ENCODE data around the gene PLOD3.
A peak's percentile ranks its signal among the peaks of the same experiment; 100 is the strongest.

The PLOD3 gene

DNA sequence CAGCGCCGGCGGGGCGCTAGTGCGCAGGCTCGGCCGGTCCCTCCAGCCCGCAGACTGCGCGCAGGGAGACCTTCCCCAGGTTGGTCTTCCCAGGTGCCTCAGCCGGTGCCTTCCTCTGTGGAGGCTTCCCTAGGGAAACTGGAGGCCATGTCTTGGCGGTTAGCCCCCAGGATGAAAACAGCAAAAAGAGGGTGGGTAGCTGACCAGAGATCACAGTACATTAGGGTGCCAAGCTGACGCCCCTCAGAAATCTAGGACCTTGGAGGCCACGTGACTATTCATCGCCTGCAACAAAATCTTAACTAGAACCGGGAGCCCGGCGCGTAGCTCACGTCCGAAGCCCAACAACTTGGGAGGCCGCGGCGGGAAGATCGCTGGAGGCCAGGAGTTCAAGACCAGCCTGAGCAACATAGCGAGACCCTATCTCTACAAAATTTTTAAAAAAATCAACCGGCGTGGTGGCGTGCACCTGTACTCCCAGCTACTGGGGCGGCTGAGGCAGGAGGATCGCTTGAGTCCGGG, 27.8 kb upstream of the PLOD3 start:
- no peaks in the 10 kb centered on the region for H3K9me3 ChIP-seq (ENCODE audit: control insufficient read depth, insufficient read depth, low read depth, low read length)
- H3K27me3 ChIP-seq (ENCODE audit: control insufficient read depth, insufficient read depth, low read length), result no peaks in the 10 kb centered on the region
- peak overlapping the region; percentile 87 for H3K9ac ChIP-seq (ENCODE audit: low read length)
- H3K27ac ChIP-seq (ENCODE audit: low read depth, low read length), result no peak overlapping the region; the same call in 1 of the 2 replicates
- peak overlapping the region; percentile 96 for H3K4me3 ChIP-seq (ENCODE audit: low read depth, low read length)
- peaks cover 7% of the 10 kb centered on the region for H3K4me1 ChIP-seq (ENCODE audit: control insufficient read depth, insufficient read depth, low read length)
- peaks cover 21% of the 10 kb centered on the region for H3K36me3 ChIP-seq (ENCODE audit: control insufficient read depth, insufficient read depth, low read length)

- H3K9me3 ChIP-seq (ENCODE audit: control insufficient read depth, insufficient read depth, low read depth, low read length), result no peaks in the 10 kb centered on the region
- H3K27ac ChIP-seq (ENCODE audit: low read depth, low read length), result peak within 1 kb of the TSS; percentile 70; the same call in 1 of the 2 replicates
- no peaks in the 10 kb centered on the region for H3K27me3 ChIP-seq (ENCODE audit: control insufficient read depth, insufficient read depth, low read length)
- H3K9ac ChIP-seq (ENCODE audit: low read length), result peak within 1 kb of the TSS; percentile 87
- peaks cover 27% of the 10 kb centered on the region for H3K36me3 ChIP-seq (ENCODE audit: control insufficient read depth, insufficient read depth, low read length)
- peak within 1 kb of the TSS; percentile 96 for H3K4me3 ChIP-seq (ENCODE audit: low read depth, low read length)
- peaks cover 7% of the 10 kb centered on the region for H3K4me1 ChIP-seq (ENCODE audit: control insufficient read depth, insufficient read depth, low read length)
Measured at GRCh38 chr7:101244375-101245146, 27.2 kb upstream of the PLOD3 start, which contains the start of gene FIS1. TSS of gene FIS1 (minus strand) at chr7:101245081. CDS start at chr7:101245004, 77 bp downstream.

DNA sequence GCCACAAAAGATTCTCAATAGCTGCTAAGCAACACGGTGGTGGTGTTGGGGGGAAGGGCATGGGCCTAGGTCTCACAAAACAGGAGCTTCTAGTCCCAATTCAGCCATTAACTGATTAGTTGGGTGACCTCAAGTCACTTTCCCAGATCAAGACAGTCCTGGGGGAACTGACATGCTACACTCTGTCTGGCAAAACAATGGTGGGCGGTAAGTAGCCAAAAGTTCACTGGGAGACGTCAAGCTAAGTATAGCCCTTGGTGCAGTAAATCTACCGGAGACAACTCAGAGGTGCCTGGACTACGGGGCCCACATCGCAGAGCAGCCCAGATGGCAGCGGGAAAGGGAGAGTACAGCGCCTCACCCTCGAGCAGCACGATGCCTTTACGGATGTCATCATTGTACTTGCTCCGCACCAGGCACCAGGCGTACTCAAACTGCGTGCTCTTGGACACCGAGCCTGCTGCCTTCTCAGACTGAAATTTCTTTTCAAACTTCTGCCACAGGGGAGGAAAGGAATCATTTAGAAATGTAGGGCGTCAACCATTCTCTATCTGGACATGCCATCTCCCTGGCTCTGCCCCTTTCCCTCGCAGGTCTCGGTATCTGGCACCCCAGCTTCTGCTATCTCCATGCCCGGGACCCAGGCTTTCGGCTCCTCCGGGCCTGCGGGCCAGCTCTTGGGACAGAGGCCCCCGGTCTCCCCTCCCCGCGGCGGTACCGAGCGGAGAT, 26.4 kb upstream of the PLOD3 start:
- peak overlapping the region; percentile 96 for H3K4me3 ChIP-seq (ENCODE audit: low read depth, low read length)
- H3K9me3 ChIP-seq (ENCODE audit: control insufficient read depth, insufficient read depth, low read depth, low read length), result no peaks in the 10 kb centered on the region
- peak overlapping the region; percentile 87 for H3K9ac ChIP-seq (ENCODE audit: low read length)
- peaks cover 30% of the 10 kb centered on the region for H3K36me3 ChIP-seq (ENCODE audit: control insufficient read depth, insufficient read depth, low read length)
- no peak overlapping the region for H3K27ac ChIP-seq (ENCODE audit: low read depth, low read length)
- H3K4me1 ChIP-seq (ENCODE audit: control insufficient read depth, insufficient read depth, low read length), result peaks cover 12% of the 10 kb centered on the region
- no peaks in the 10 kb centered on the region for H3K27me3 ChIP-seq (ENCODE audit: control insufficient read depth, insufficient read depth, low read length)

- Histone ChIP-seq H3K4me3 (ENCODE audit: low read depth, low read length) (no peak overlapping the region), H3K27ac (ENCODE audit: low read depth, low read length) (no peak overlapping the region), H3K27me3 (ENCODE audit: control insufficient read depth, insufficient read depth, low read length) (no peaks in the 10 kb centered on the region), H3K4me1 (ENCODE audit: control insufficient read depth, insufficient read depth, low read length) (peaks cover 26% of the 10 kb centered on the region), H3K9ac (ENCODE audit: low read length) (no peak overlapping the region), H3K9me3 (ENCODE audit: control insufficient read depth, insufficient read depth, low read depth, low read length) (no peaks in the 10 kb centered on the region), H3K36me3 (ENCODE audit: control insufficient read depth, insufficient read depth, low read length) (peaks cover 41% of the 10 kb centered on the region)
Measured at GRCh38 chr7:101241443-101242349, 24.3 kb upstream of the PLOD3 start.

GRCh38 chr7:101241015-101241363, 23.6 kb upstream of the PLOD3 start:
- Histone ChIP-seq H3K4me1 (ENCODE audit: control insufficient read depth, insufficient read depth, low read length) (peaks cover 26% of the 10 kb centered on the region), H3K9ac (ENCODE audit: low read length) (no peak overlapping the region), H3K27ac (ENCODE audit: low read depth, low read length) (no peak overlapping the region)

DNA sequence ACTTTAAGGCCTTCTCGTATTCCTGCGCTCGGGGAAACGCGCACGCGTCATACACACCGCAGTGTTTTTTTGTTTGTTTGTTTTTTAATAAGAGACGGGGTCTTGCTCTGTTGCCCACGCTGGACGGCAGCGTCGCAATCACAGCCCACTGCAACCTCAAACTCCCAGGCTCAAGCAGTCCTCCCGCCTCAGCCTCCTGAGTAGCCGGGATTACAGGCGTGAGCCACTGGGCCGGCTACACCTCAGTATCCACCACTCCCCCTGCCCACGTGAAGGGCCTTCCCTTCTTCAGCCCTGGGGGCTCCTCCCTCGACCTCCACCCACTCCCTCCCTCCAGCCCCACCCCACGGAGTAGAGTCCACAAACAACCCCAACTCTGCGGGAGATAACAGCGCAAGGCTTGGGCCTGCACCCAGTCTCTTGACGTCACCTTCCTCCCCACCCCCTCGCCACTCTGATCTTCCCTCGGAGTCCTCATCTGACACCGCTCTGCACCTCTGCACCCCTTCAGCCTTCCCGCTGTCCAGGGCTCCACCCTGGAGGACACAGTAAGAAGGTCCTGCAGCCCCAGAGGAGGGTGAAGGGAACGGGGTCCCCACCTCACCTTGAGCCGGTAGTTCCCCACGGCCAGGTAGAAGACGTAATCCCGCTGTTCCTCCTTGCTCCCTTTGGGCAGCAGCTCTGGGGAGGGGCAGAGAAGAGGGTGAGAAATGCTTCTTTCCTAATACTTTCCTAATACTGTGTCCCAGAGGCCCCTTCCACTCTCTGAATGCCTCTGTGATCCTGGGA, 23.0 kb upstream of the PLOD3 start:
- H3K36me3 ChIP-seq (ENCODE audit: control insufficient read depth, insufficient read depth, low read length), result peaks cover 41% of the 10 kb centered on the region
- peaks cover 26% of the 10 kb centered on the region for H3K4me1 ChIP-seq (ENCODE audit: control insufficient read depth, insufficient read depth, low read length)
- peak overlapping the region; percentile 25 for H3K9ac ChIP-seq (ENCODE audit: low read length)
- H3K27me3 ChIP-seq (ENCODE audit: control insufficient read depth, insufficient read depth, low read length), result no peaks in the 10 kb centered on the region
- no peak overlapping the region for H3K27ac ChIP-seq (ENCODE audit: low read depth, low read length)
- no peaks in the 10 kb centered on the region for H3K9me3 ChIP-seq (ENCODE audit: control insufficient read depth, insufficient read depth, low read depth, low read length)
- H3K4me3 ChIP-seq (ENCODE audit: low read depth, low read length), result no peak overlapping the region

More at GRCh38 chr7:101241015-101241363, 23.6 kb upstream of the PLOD3 start:
- no peaks in the 10 kb centered on the region for H3K9me3 ChIP-seq (ENCODE audit: control insufficient read depth, insufficient read depth, low read depth, low read length)
- H3K4me3 ChIP-seq (ENCODE audit: low read depth, low read length), result no peak overlapping the region
- H3K36me3 ChIP-seq (ENCODE audit: control insufficient read depth, insufficient read depth, low read length), result peaks cover 42% of the 10 kb centered on the region
- H3K27me3 ChIP-seq (ENCODE audit: control insufficient read depth, insufficient read depth, low read length), result no peaks in the 10 kb centered on the region

DNA sequence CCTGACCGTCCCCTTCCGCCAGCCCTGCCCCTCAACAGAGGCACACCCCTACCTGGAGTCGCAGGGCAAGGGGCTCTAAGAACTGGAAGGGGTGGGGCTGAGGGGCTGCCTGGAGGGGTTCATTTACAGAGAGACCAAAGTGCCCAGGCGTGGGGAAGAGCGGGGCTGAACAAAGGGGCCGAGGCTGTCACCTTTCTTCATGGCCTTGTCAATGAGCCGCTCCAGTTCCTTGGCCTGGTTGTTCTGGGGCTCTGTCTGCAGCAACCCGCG, 22.5 kb upstream of the PLOD3 start:
- Histone ChIP-seq H3K9me3 (ENCODE audit: control insufficient read depth, insufficient read depth, low read depth, low read length) (no peaks in the 10 kb centered on the region), H3K9ac (ENCODE audit: low read length) (no peak overlapping the region), H3K36me3 (ENCODE audit: control insufficient read depth, insufficient read depth, low read length) (peaks cover 41% of the 10 kb centered on the region), H3K27me3 (ENCODE audit: control insufficient read depth, insufficient read depth, low read length) (no peaks in the 10 kb centered on the region), H3K4me1 (ENCODE audit: control insufficient read depth, insufficient read depth, low read length) (peaks cover 26% of the 10 kb centered on the region), H3K4me3 (ENCODE audit: low read depth, low read length) (no peak overlapping the region), H3K27ac (ENCODE audit: low read depth, low read length) (no peak overlapping the region)

DNA sequence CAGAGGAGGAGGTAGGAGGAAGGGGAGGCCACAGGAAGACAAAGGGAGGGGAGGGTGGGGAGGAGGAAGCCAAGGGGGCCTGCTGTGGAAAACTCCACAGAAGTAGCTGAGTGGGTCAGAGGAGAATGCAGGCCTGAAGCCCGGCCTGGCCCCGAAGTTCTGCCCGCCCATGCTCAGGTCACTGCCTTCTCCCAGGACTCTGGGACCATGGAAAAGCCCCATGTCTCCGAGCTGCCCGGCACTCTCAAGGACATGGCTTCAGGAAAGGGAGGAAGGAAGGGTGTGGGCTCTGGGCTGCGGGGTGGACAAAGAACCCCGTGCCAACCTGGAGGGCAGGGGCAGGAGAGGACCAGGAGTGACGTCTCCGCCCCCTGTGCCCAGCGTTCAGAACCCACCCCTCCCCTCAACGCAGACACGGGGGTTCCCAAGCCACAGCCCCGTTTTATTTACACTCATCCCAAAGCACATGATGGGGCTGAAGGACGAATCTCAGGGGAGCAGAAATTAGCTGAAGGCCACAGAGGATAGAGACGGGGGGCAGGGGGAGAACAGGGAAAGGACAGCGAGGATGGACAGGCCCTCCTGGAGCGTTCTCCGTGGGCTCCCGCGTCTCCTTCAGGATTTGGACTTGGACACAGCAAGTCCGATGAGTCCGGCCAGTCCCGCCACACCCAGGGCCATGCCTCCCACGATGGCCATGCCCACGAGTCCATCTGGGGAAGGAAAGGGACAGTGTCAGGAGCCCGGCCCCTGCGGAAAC, 22.0 kb upstream of the PLOD3 start:
- Histone ChIP-seq H3K9me3 (ENCODE audit: control insufficient read depth, insufficient read depth, low read depth, low read length) (no peaks in the 10 kb centered on the region), H3K9ac (ENCODE audit: low read length) (no peak overlapping the region), H3K27ac (ENCODE audit: low read depth, low read length) (no peak overlapping the region), H3K4me3 (ENCODE audit: low read depth, low read length) (no peak overlapping the region), H3K36me3 (ENCODE audit: control insufficient read depth, insufficient read depth, low read length) (peaks cover 41% of the 10 kb centered on the region), H3K4me1 (ENCODE audit: control insufficient read depth, insufficient read depth, low read length) (peaks cover 26% of the 10 kb centered on the region), H3K27me3 (ENCODE audit: control insufficient read depth, insufficient read depth, low read length) (no peaks in the 10 kb centered on the region)

DNA sequence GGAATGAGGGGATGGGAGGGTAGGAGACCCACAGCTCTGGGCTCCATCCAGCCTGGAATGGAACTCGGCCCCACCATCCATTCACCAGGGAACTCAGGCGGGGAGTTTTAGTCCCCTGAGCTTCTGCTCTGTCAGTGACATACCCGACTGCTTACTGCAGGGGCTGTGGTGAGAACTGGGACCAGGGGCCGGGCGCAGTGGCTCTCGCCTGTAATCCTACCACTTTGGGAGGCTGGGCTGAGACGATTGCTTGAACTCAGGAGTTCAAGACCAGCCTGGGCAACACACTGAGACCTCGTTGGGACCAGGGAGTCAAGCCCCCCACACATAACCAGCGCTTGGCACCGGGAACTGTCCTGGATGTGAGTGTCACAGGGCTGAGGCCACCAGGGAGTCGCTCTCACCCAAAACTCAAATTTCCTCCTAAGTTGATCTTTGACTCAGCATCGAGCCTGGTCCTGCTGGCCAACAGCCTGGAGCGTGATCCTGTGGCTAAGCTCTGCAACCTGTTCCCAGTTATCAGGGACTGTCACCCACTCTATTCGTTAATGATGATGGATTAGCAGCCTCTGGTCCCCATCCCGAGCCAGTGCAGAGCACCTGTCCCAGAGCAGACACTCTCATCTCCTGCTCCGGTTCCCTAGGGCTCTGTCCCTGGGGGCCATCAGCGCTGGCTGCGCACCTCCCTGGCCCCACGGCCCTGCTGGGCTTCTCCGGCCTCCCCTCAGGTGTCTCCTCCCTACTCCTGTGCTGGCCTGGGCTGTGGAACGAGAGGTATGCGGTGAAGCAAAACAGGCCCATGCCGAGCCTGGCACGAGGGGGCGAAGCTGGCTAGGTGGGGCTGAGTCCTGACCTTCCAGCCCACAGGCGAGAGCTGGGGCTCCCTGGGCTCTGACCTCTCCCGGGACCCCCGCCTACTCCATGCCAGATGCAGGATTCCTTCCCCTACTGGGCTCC, 21.1 kb upstream of the PLOD3 start:
- no peaks in the 10 kb centered on the region for H3K9me3 ChIP-seq (ENCODE audit: control insufficient read depth, insufficient read depth, low read depth, low read length)
- H3K9ac ChIP-seq (ENCODE audit: low read length), result no peak overlapping the region
- peaks cover 21% of the 10 kb centered on the region for H3K4me1 ChIP-seq (ENCODE audit: control insufficient read depth, insufficient read depth, low read length)
- no peak overlapping the region for H3K27ac ChIP-seq (ENCODE audit: low read depth, low read length)
- H3K36me3 ChIP-seq (ENCODE audit: control insufficient read depth, insufficient read depth, low read length), result peaks cover 41% of the 10 kb centered on the region
- H3K27me3 ChIP-seq (ENCODE audit: control insufficient read depth, insufficient read depth, low read length), result no peaks in the 10 kb centered on the region
- no peak overlapping the region for H3K4me3 ChIP-seq (ENCODE audit: low read depth, low read length)

All from HUES6 (cell line).